Measurements from ENCODE around the gene MSL1.

The MSL1 gene

GRCh38 chr17:40181205-40181604 lies 59.4 kb downstream of the MSL1 start:
- peaks cover 8% of the 10 kb centered on the region for H3K4me1 Mint-ChIP-seq
- no peaks in the 10 kb centered on the region for H3K27me3 Mint-ChIP-seq
- ATAC-seq (replicated peaks; ENCODE audit: extremely low read depth, poor library complexity, severe bottlenecking) (no peak), DNase-seq (ENCODE audit: low spot score in 2 of 2) (no peak)
- H3K4me3 Mint-ChIP-seq, result no peak overlapping the region
- H3K9me3 Mint-ChIP-seq, result no peaks in the 10 kb centered on the region
- no peaks in the 10 kb centered on the region for H3K36me3 Mint-ChIP-seq (ENCODE audit: insufficient read depth)
- no peak overlapping the region for H3K27ac Mint-ChIP-seq (ENCODE audit: low read depth)

- H3K9me3 Mint-ChIP-seq, result no peaks in the 10 kb centered on the region
- H3K4me3 Mint-ChIP-seq, result no peak overlapping the region
- H3K4me1 Mint-ChIP-seq, result no peaks in the 10 kb centered on the region
- ATAC-seq (replicated peaks; ENCODE audit: extremely low read depth, poor library complexity, severe bottlenecking) (no peak), DNase-seq (ENCODE audit: low spot score in 2 of 2) (no peak)
- H3K36me3 Mint-ChIP-seq (ENCODE audit: insufficient read depth), result peaks cover 2% of the 10 kb centered on the region
- H3K27ac Mint-ChIP-seq (ENCODE audit: low read depth), result no peak overlapping the region
- no peaks in the 10 kb centered on the region for H3K27me3 Mint-ChIP-seq
These were observed 60.8 kb downstream of the MSL1 start for GRCh38 chr17:40182606-40183005.

Data from central memory CD8-positive, alpha-beta T cell (primary cell).